ENCODE data around the gene PHF20. TPM values are rescaled to one million over a fixed set of nuclear protein-coding genes. Genes with fewer than 3 reads are reported as not detected.
"Not testable (repeated sequence)": the region's sequence is repeated elsewhere in the genome, so short reads cannot be mapped to it uniquely, and the experiment has no call there.

Gene PHF20
- 26.5 TPM for polyA plus RNA-seq (2013, experiment 1 of 2; ENCODE audit: insufficient read length)
- 32.1 TPM for polyA plus RNA-seq (2013, experiment 2 of 2; ENCODE audit: insufficient read length)

DNA sequence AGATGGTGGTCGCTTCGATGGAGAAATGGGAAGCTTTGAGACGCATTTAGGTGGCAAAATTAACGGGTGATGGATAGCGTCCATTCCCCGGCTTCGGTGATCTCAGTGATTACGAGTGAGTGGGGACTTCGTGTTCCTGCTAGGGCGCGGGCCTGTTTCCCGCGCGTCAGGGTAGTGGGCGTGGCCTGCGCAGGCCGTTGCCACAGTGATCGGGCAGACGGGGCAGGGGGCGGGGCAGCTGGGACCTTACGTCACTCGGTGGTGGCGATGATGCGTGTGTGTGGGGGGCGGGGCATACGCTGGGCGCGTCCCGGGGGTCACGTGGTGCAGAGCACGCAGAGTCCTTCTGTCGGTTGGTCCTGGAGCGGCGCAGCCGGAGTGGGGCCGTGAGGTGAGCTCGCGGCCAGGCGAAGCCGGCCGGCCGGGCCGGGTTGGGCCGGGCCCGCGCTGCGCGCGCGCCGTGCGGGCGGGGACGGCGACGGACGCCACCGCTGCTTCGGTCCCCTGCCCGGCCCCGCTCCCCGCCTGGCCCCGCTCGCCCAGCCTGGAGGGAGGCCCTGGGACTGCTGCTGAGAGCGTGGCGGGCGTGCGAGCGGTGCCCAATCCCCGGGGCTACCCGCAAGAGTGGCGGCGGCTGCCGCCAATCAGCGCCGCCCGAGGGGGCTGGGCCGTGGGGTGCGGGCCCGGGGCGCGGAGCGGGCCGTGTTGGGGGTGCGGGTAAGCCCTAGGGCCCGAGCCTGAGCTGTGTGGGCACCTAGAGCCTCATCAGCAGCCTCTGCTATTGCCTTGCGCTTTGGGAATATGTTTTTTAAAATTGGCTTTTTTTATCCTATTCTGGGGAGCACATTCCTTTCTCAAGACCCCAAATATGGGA, at the start of gene PHF20:
PHF20 (plus strand) TSS at position 327 of the 874 bp plus-strand sequence. CDS start 29,508 bp downstream, outside the sequence.
- DNase-seq: peak; percentile 97

DNA sequence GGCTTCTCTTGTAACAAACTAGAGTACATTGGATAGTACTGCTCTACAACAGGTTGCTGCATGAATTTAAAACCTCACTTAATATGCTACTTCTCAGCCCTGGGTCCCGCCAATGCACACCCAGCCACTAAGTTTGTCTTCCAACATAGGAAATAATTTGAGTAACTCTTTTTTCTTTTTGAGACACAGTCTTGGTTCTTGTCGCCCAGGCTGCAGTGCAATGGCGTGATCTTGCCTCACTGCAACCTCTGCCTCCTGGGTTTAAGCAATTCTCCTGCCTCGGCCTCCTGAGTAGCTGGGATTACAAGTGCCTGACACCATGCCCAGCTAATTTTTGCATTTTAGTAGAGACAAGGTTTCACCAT, 48.6 kb upstream of the PHF20 start:
- DNase-seq: not testable (repeated sequence)

DNA sequence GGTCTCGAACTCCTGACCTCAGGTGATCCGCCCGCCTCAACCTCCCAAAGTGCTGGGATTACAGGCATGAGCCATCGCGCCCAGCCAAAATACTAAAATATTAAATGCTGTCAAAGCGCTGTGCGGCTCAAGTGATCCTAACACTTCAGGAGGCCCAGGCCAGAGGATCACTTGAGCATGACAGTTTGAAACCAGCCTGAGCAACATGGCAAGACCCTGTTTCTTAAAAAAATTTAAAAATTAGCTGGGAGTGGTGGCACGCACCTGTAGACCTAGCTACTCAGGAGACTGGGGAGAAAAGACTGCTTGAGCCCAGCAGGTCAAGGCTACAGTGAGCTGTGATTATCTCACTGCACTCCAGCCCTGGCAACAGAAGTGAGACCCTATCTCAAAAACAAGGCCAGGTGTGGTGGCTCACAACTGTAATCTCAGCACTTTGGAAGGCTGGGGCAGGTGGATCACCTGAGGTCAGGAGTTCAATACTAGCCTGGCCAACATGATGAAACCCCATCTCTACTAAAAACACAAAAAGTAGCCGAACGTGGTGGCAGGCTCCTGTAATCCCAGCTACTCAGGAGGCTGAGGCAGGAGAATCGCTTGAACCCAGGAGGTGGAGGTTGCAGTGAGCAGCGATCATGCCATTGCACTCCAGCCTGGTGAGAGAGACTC, 48.0 kb upstream of the PHF20 start:
- not testable (repeated sequence) for DNase-seq

DNA sequence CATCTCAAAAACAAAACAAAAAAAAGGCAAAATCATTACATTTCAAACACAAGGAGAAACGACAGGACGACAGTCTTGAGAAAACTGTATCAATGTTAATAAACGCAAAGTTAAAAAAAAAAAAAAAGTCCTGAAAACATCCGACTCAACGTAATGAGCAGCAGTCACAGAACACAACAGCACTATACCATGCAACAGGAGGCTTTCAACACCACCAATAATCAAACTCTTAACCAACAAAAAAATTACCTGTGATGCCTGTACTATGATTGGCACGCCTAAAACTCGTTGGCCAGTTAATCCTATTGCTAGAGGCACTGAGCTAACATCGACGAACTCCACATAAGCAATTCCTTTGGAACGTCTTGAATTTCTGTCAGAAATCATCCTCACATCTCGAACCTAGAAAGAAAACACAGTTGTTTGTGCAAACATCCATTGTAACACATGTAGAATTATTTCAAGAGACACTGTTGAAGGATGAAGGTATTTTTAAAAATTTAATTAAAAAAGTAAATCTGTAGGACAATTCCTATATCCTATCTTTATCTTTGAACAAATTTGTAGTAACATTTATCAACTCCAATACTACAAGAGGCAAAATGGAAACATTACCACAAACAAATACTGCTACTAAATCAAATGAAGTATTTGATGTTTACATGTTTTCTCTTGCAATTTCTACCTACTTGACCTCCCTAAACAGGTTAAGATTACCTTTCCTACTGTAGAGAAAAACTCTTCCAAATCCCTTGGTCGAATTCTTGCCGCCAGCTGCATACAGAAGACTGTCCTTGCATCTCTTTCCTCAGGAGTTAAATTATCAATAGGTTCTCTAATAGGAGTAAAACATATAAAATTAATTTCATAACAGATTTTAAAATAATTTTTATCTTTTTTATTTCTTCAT, 47.2 kb upstream of the PHF20 start:
- no peak for DNase-seq

DNA sequence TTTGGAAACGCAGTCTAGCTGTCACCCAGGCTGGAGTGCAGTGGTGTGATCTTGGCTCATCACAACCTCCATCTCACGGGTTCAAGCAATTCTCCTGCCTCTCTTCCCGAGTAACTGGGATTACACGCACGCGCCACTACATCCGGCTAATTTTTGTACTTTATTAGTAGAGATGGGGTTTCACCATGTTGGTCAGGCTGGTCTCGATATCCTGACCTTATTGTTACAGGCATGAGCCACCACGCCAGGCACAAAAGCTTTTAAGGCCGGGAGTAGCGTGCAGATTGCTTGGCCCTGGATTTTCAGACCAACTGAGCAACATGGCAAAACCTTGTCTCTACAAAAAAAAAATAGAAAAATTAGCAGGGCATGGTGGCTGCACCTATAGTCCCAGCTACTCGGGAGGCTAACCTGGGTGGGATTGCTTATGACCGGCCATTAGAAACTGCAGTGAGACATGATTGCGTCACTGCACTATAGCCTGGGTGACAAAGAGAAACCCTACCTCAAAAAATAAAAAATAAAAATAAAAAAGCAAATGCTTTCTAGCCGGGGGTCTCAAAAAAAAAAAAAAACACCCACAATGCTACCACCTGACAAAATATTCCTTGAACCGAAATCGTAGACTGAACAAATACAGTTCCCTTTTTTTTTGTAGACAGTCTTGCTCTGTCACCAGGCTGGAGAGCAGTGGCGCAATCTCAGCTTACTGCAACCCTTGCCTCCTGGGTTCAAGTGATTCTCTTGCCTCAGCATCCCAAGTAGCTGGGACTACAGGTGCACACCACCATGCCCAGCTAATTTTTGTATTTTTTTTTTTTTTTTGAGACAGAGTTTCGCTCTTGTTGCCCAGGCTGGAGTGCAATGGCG, 44.7 kb upstream of the PHF20 start:
- no peak for DNase-seq

DNA sequence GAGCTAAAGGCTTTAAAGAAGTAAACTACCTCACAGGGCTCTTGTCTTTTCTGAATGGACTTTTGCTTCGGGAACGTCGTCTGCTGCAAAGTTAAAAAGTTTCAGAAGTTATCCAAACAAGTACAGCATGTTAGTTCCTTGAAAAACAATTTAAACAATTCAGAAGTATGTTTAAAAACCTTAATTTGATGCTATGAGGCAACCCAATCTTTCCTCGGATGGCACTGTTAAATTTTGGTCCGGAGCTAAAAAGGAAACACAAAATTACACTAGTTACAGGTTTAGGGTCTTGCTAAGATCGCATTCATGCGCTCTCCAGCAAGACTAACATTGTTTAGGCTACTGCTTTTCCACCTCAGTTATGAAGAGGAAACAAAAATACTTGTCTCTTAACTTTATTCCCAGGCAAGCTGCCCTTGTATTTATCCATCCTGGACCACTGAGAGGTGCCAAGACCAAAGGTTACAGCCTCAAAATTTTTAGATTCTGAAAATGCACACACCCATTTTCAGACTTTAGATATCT, 42.5 kb upstream of the PHF20 start:
- DNase-seq: no peak

DNA sequence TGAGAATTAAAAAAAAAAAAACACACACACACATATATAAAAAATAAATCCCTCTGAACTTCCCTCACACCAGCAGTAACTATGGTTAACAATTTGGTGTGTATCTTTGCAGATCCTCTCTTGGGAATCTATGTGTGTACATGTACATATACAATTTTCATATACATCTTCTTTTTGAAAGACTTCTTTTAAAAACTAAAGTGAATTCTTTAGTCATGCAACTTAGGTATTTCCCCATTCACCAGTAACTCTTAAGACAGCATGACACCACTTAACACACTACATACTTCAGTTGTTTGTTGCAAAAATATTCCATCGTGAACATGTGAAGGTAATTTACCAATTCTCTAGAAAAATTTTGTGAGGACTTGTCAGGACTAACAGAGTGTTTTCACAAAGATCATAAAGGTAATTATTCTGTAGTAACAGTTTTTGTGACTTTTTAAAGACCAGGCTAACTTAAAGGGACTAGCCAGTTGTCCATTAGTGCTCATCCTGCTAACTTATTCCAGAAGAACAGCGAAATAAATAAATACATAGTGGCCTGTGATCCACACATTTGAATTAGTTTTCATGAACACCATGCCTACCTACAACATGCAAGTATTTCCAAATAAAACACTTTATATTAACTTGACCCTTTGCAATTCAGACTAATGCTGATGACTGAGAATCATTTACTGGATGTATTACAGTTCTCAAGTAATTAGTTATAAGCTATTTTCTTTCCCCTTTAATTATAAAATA, 41.8 kb upstream of the PHF20 start:
- DNase-seq: no peak

DNA sequence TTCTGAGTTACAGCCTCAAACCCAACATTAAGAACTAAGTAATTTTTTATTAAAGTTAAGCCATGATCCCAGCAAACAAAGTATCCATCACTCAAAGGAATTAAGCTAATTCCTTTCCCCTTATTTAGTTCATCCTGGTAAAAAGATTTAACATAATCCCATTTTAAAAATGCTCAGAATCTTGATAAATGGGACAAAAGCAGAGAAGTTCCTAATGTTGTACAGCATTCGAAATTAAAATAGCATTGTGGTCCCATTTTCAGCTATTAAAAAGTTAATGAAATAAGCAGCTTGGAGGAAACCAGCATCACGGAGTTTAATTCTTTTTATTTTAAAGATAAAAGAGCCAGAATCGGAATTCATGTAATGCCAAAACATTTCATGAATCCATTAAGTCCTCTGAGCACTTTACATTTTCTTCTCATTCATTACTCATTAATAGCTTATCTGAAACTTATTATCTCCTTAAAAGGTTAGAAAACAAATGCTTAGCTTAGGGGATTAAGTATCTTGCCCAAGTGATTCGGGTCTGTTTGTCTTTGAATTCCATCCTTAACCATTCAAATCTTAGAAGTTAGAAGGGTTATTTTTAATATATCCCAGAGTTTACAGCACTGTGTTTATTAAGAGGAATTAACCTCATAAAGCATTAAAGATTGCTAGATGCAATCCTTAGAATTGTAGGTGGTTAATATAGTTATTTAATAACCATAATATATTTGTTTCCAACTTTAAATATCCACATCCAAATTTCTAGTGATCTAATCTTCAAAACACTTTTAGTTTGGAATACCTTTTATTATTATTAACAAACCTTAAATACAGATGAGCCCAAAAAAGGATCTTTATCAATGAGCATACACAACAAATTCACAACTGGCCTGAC, 41.0 kb upstream of the PHF20 start:
- DNase-seq: no peak

DNA sequence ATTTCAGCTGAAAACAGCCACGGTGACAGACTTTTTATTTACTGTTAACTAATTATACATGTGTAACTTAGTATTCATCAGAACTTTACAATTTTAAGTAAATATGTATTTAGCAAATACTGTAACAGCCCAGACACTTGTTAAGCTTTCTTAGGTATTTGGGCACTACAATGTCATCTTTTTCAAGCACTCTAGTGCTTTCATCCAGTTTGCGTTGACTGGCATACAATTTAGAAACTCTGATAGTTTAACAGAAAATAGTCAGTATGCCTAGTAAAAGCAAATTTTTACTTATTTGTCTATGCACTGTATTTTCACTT, 40.4 kb upstream of the PHF20 start:
- DNase-seq: no peak

DNA sequence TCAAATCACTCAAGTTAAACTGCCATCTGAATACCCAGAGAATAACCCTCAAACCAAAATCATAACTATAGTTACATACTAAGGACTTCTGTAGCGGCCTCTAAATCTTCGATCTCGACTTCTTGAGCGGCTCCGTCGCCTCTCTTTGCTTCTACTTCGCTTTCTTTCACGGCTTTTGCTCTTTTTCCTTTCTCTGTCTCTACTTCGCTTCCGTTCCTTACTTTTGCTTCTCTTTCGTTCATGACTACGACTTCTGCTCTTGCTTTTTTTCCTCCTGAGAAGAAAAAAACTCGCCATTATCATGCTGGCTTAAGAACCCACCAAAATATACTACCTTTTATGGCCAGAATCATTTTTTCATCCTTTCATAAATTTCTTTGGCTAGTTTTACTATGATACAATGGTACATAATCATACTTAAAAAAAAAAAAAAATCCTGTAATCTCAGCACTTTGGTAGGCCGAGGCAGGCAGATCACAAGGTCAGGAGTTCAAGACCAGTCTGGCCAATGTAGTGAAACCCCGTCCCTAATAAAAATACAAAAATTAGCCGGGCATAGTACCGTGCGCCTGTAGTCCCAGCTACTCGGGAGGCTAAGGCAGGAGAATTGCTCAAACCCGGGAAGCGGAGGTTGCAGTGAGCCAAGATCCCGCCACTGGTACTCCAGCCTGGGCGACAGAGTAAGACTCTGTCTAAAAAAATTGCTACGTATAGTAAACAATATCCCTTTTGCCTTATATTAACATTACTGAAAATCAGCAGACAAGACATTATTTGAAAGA, 39.8 kb upstream of the PHF20 start:
- DNase-seq: no peak

DNA sequence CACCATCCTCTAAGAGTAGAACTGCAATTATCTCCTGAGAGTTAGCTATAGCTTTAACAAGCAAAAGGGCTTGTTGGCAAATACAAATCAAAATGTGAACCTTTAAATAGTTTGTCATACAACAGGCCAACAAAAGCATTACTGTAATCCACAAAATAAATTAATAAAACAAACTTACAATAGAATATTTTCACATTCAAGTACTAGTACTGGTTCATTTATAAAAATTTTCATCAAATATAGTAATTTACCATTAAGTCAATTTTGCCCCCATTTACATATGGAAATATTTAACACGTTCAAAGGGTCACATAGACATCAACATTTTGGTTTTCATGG, 39.2 kb upstream of the PHF20 start:
- DNase-seq: no peak

DNA sequence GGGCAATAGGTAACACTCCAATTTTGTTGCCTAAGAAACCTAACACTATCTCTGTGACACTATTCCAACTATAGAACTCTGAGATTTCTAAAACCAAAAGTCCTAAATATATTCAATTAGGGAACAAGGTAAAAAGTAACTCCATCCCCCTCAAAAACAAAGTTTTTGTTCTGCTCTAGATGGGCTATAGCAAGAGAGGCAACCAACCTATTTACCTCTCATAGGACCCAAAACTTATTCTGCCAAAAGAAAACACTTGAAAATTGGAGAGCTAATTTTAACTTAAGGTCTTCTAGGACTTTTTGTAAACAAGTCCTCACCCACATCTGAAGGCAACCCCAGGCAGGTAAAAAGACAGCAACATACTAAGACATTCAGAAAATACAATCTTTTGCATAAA, 37.4 kb upstream of the PHF20 start:
- DNase-seq: no peak

DNA sequence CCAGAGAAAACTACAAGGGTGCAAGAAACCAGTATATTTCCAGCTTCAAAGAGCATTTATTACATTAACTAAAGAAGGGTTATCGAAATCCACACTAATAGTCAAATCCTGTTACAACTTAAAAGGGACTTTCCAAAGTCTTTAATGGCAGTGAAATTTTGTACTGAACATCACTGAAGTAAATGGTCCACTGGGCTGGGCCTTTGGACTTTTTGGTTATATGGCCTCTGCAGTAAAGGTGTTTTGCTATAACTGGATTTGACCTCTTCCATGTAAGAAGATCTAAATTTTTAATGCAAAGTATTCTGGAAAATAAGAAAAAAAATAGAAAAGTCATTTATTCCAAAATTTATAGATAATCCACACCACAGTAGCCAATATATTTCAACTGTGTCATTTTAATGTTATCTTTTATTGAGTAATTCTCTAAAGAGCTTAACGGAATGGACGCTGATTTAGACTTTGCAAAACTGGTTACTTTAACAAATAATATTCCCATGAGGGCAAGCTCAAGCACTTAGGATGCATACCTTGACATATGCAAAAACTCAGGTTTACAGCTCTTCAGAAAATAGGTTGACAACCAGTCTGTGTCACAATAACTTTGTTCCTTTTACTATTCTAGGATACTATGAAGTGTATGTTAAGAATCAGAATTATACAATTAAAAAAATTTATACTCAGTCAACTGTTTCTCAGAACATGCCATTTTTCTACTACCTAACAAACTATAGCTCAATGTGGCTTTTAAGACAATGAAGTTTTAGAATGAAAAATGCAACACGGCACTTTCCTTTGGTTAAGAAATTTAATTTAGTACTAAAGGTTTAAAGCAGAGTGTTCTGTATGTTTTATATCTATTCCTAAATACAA, 36.8 kb upstream of the PHF20 start:
- DNase-seq: no peak

DNA sequence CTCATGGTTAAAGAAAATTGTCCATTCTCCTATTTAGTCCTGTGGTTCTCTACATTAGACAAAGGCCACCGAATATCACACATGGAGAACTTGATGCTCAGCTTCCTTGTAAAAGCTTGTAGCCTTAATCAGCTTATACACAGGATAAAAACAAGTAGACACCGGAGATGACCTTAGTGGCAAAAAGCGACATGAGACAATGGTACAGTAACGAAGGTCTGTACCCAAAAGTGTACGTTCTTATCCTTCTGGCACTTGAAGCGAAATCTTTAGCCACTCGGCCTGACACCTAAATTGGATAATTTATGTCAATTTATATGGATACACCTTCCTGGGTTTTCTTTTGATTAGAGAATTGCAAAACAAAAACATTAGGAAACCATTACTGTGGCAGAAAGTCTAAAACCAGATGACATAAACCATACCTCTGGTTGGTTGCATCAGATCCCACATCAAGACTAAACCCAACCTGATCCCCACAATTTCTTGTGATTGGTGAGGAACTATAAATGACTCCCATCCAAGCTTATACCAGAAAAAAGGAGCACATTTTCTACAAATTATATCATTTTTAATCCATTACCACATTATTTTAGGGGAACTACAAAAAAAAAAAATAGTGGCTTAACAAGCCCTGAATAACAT, 35.9 kb upstream of the PHF20 start:
- no peak for DNase-seq

DNA sequence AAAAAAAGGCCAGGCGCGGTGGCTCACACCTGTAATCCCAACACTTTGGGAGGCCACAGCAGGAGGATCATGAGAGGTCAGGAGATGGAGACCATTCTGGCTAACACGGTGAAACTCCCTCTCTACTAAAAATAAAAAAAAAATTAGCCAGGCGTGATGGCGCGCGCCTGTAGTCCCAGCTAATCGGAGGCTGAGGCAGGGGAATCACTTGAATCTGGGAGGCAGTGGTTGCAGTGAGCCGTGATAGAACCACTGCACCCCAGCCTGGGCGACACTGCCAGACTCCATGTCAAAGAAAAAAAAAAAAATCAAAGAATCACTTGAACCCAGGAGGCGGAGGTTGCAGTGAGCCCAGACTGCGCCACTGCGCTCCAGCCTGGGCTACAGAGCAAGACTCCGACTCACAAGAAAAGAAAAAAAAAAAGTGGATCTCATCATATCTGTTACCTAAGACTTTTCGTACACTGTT, 33.9 kb upstream of the PHF20 start:
- DNase-seq: no peak

DNA sequence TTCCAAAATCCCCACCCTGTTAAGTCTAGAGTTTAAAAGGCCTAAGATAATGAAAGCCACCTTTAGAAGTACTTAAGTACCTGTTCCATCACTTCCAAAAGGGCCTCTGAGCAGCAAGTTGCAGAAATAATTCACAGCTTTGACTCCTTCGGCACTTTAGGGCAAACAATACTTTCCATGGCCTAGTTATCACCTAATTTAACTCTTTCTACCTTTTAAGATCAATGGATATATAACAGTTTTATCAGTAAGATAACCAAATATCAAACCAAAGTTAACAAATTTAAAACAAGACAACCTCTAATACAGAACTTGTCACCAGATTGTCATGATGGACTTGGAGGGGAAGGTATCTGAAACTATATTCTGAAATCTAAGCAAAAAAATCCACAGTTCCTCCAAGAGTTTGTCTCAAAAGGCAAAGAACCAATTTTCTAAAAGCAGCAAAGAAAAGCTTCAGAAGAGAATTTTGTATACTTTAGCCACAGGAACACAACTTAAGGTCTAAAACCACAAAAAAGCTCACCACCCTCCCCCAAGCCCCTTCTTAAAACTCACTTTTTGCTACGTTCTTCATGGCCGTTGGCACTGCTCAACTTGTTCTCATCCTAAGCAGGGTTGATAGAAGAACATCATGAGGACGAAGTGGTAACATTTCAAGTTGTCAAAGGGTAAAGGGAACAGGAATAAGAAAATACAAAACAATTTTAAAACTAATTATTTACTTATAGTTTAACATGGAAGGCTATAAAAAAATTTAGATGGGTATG, 33.2 kb upstream of the PHF20 start:
- DNase-seq: no peak
